ENCODE results near the gene MEGF6.

DNA sequence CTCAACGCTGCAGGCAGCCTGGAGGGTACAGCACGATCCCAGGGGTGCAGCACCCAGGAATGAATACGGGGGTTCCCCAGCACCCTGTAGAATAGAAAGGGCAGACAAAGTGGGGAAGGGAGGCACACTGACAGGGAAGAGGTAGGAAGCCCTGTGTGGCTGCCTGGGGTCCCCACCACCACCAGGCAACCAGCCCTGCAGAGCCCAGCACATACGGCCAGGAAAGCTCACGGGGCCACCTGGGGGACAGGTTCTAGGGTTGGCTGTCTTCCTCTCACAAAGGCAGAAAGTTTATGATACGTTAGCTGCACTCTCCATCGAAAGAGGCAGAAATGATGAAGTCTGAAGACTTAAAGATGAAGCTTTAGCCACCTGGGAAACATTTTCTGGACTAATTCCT, 104.4 kb downstream of the MEGF6 start:
- TF ChIP-seq, protein P1, sequence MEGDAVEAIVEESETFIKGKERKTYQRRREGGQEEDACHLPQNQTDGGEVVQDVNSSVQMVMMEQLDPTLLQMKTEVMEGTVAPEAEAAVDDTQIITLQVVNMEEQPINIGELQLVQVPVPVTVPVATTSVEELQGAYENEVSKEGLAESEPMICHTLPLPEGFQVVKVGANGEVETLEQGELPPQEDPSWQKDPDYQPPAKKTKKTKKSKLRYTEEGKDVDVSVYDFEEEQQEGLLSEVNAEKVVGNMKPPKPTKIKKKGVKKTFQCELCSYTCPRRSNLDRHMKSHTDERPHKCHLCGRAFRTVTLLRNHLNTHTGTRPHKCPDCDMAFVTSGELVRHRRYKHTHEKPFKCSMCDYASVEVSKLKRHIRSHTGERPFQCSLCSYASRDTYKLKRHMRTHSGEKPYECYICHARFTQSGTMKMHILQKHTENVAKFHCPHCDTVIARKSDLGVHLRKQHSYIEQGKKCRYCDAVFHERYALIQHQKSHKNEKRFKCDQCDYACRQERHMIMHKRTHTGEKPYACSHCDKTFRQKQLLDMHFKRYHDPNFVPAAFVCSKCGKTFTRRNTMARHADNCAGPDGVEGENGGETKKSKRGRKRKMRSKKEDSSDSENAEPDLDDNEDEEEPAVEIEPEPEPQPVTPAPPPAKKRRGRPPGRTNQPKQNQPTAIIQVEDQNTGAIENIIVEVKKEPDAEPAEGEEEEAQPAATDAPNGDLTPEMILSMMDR (IDR thresholded peaks at IDR 0.05; ENCODE audit: control extremely low read depth in 1 of 3, insufficient read depth in 1 of 3, low read depth in 1 of 3, low read length in 3 of 3): no peak
- TF ChIP-seq CBX5 (IDR thresholded peaks at IDR 0.05; ENCODE audit: low read depth, low read length) (no peak), SP1 (IDR thresholded peaks at IDR 0.05; ENCODE audit: low read depth, low read length) (no peak), TCF12 (IDR thresholded peaks at IDR 0.05; ENCODE audit: low read depth, low read length) (no peak), SIN3A (conservative IDR thresholded peaks at IDR 0.05 in 1 of 2, IDR thresholded peaks at IDR 0.05 in 1 of 2; ENCODE audit: low read depth in 1 of 2, low read length in 2 of 2) (no peak), SRF (IDR thresholded peaks at IDR 0.05; ENCODE audit: low read depth, low read length) (no peak), TAF1 (IDR thresholded peaks at IDR 0.05; ENCODE audit: low read depth, low read length) (no peak)

Measured in H1 (cell line).